COLO668 (cell line): ENCODE measurements around the gene RCL1.
"Not testable (repeated sequence)": the region's sequence is repeated elsewhere in the genome, so short reads cannot be mapped to it uniquely, and the experiment has no call there.

Source experiments
- DNase-seq: peaks from one replicate; lab custom pipeline; 2025; ENCODE audit not compliant: unreplicated experiment; lab: John Stamatoyannopoulos, UW

RCL1 gene

GRCh38 chr9:4873066-4873465 is 80.3 kb downstream of the RCL1 start:
- no peak for DNase-seq

- DNase-seq, result no peak
Observed at GRCh38 chr9:4875559-4875958, 82.8 kb downstream of the RCL1 start.

GRCh38 chr9:4879115-4879558 is 86.4 kb downstream of the RCL1 start:
- DNase-seq, result no peak

- DNase-seq, result no peak
Observed at GRCh38 chr9:4883326-4883873, 90.7 kb downstream of the RCL1 start.

GRCh38 chr9:4886698-4887097 is 94.0 kb downstream of the RCL1 start:
- no peak for DNase-seq

- DNase-seq, result no peak
Observed at GRCh38 chr9:4887556-4887955, 94.8 kb downstream of the RCL1 start.

GRCh38 chr9:4890242-4890641 is 97.5 kb downstream of the RCL1 start:
- DNase-seq, result no peak

- DNase-seq, result no peak
Observed at GRCh38 chr9:4890929-4891328, 98.2 kb downstream of the RCL1 start.

- no peak for DNase-seq
Observed at GRCh38 chr9:4891674-4892073, 98.9 kb downstream of the RCL1 start.

GRCh38 chr9:4892501-4893194 is 99.9 kb downstream of the RCL1 start:
- DNase-seq, result no peak

- no peak for DNase-seq
Observed at GRCh38 chr9:4894076-4894475, 101.3 kb downstream of the RCL1 start.

GRCh38 chr9:4899853-4900252 is 107.1 kb downstream of the RCL1 start:
- not testable (repeated sequence) for DNase-seq

GRCh38 chr9:4901401-4902134 is 108.8 kb downstream of the RCL1 start:
- DNase-seq, result peak; percentile 25

- no peak for DNase-seq
Observed at GRCh38 chr9:4902135-4902475, 109.4 kb downstream of the RCL1 start.

- DNase-seq, result no peak
Observed at GRCh38 chr9:4904322-4905134, 111.8 kb downstream of the RCL1 start.

GRCh38 chr9:4905135-4905490 is 112.4 kb downstream of the RCL1 start:
- DNase-seq, result no peak
